Measurements from ENCODE around the gene LTBP1.
"Not testable (repeated sequence)": the region's sequence is repeated elsewhere in the genome, so short reads cannot be mapped to it uniquely, and the experiment has no call there.

The LTBP1 gene

DNA sequence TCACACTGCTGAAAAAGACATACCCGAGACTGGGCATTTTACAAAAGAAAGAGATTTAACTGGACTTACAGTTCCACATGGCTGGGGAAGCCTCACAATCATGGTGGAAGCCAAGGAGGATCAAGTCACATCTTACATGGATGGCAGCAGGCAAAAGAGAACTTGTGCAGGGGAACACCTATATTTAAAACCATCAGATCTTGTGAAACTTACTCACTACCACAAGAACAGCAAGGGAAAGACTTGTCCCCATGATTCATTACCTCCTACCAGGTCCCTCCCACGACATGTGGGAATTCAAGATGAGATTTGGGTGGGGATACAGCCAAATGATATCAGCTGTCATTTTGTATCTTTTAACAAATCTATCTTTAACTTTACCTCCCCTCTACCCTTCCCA lies 278.6 kb downstream of the LTBP1 start:
- in situ Hi-C loops (cut with HindIII; ENCODE audit: low sequenced_read_pairs): no loop called here
- TF ChIP-seq, protein P1, sequence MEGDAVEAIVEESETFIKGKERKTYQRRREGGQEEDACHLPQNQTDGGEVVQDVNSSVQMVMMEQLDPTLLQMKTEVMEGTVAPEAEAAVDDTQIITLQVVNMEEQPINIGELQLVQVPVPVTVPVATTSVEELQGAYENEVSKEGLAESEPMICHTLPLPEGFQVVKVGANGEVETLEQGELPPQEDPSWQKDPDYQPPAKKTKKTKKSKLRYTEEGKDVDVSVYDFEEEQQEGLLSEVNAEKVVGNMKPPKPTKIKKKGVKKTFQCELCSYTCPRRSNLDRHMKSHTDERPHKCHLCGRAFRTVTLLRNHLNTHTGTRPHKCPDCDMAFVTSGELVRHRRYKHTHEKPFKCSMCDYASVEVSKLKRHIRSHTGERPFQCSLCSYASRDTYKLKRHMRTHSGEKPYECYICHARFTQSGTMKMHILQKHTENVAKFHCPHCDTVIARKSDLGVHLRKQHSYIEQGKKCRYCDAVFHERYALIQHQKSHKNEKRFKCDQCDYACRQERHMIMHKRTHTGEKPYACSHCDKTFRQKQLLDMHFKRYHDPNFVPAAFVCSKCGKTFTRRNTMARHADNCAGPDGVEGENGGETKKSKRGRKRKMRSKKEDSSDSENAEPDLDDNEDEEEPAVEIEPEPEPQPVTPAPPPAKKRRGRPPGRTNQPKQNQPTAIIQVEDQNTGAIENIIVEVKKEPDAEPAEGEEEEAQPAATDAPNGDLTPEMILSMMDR (IDR thresholded peaks at IDR 0.05; ENCODE audit: low read depth, low read length): no peak
- no peak for DNase-seq (ENCODE audit: low read depth, low spot score)
- H3K4me3 ChIP-seq (ENCODE audit: low read depth, low read length): no peak overlapping the region

DNA sequence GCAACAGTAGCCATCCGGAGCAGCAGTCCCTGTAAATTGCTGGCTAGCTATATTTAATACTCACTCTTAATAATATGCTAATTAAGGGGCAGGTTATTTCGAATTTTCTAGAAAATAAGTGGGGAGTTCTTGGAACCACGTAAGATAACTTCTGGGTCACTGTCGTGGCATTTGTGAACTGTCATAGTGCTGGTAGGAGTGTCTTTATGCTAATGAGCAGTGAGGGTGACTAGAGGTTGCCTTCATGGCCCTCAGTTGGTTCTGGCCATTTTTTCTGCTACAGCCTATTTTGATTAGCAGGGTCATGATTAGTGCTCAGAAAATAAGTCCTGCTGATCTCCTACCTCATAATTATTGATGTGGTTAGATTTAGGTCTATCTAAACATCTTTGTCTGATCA lies 279.8 kb downstream of the LTBP1 start:
- no peak for DNase-seq (ENCODE audit: low read depth, low spot score)
- TF ChIP-seq, protein P1 (IDR thresholded peaks at IDR 0.05; ENCODE audit: low read depth, low read length): no peak
- no peak overlapping the region for H3K4me3 ChIP-seq (ENCODE audit: low read depth, low read length)
- in situ Hi-C loops (cut with HindIII; ENCODE audit: low sequenced_read_pairs): no loop called here

- no peak for DNase-seq (ENCODE audit: low read depth, low spot score)
- no peak overlapping the region for H3K4me3 ChIP-seq (ENCODE audit: low read depth, low read length)
- TF ChIP-seq, protein P1 (IDR thresholded peaks at IDR 0.05; ENCODE audit: low read depth, low read length): no peak
- in situ Hi-C loops (cut with HindIII; ENCODE audit: low sequenced_read_pairs): no loop called here
Measured at GRCh38 chr2:33229646-33230045, 282.9 kb downstream of the LTBP1 start.

GRCh38 chr2:33230195-33230594 lies 283.4 kb downstream of the LTBP1 start:
- TF ChIP-seq, protein P1 (IDR thresholded peaks at IDR 0.05; ENCODE audit: low read depth, low read length): no peak
- H3K4me3 ChIP-seq (ENCODE audit: low read depth, low read length): no peak overlapping the region
- DNase-seq (ENCODE audit: low read depth, low spot score): no peak
- in situ Hi-C loops (cut with HindIII; ENCODE audit: low sequenced_read_pairs): no loop called here

DNA sequence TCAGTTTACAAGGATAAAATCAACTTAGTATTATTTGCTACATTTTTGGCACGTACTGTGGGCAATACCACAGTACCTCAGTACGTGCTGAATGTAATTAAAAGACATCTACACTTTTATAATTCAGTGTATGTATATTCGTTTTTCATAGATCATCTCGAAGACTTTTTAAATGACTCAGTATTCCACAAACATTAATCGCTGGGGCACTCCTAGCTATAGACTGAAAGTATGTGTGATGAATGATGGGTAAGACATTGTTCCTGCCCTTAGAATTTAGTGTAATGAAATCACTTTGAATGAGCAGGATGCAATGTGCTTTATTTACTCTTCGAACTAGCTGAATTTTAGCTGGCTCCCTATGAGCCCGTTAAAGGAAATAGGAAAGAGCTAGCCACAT lies 284.1 kb downstream of the LTBP1 start:
- DNase-seq (ENCODE audit: low read depth, low spot score): no peak
- TF ChIP-seq, protein P1 (IDR thresholded peaks at IDR 0.05; ENCODE audit: low read depth, low read length): no peak

DNA sequence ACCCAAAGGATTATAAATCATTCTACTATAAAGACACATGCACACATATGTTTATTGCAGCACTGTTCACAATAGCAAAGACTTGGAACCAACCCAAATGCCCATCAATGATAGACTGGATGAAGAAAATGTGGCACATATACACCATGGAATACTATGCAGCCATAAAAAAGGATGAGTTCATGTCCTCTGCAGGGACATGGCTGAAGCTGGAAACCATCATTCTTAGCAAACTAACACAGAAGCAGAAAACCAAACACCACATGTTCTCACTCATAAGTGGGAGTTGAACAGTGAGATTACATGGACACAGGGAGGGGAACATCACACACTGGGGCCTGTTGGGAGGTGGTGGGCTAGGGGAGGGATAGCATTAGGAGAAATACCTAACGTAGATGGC lies 288.8 kb downstream of the LTBP1 start:
- DNase-seq (ENCODE audit: low read depth, low spot score); H3K4me3 ChIP-seq (ENCODE audit: low read depth, low read length); in situ Hi-C loops (cut with HindIII; ENCODE audit: low sequenced_read_pairs): not testable (repeated sequence)

More for the DNA sequence above, 284.1 kb downstream of the LTBP1 start:
- in situ Hi-C loops (cut with HindIII; ENCODE audit: low sequenced_read_pairs): no loop called here
- H3K4me3 ChIP-seq (ENCODE audit: low read depth, low read length): no peak overlapping the region

DNA sequence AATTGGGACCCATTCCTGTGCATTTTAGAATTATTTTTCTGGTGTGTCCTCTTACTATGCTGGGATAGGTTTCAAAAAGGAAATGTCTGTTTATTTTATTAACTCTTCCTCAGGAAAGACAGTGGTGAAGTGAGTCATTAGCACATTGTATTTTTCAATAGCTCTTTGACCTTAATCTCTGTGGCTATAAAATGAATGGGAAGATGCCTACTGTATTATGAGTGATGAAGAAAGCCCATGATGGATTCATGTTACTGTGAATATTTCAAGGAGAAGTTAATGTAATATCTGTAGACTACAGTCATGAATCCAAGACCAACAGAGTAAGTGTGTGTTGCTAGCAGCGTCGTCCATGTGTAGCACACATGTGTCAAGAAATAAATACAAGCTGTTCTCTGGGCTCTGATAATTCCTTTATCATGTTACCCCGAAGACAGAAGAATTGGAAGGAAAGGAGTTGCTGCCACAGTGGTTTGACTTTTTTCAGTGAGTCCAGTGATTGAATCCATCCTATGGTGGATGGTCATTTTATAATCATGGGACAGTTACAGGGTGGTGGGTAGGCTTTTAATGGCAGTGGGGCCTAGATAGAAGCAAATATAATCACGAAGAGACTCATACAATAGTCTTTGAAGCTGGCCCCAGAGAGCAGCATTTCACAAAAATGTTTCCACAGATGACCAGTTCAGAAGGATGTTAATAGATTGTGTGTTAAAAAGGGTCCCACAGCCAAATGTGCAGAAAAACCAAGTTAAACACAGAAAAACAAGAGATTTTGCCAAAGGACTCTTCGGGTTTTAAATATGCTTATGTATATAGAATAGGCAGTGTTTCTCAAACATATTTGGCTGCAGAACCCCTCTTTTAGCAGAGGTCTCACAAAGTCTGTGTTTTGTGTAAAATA lies 290.0 kb downstream of the LTBP1 start:
- TF ChIP-seq, protein P1 (IDR thresholded peaks at IDR 0.05; ENCODE audit: low read depth, low read length): no peak
- in situ Hi-C loops (cut with HindIII; ENCODE audit: low sequenced_read_pairs): no loop called here
- DNase-seq (ENCODE audit: low read depth, low spot score): peak; percentile 84
- no peak overlapping the region for H3K4me3 ChIP-seq (ENCODE audit: low read depth, low read length)

Measured in astrocyte of the spinal cord (primary cell).